Mesenchymal stem cell (in vitro differentiated cells and primary cell): ENCODE results near the gene PODNL1.
A peak's percentile ranks its signal among the peaks of the same experiment; 100 is the strongest.

Experiments
- DNase-seq: peaks from one replicate; pipeline ENCODE4 v3.0.0-alpha.2; 2013
- H2AFZ ChIP-seq: one replicate; pipeline ENCODE4 v1.6.1; 2013; ENCODE audit warnings: low read depth, mild to moderate bottlenecking, control low read depth, inconsistent platforms, low read length, moderate library complexity
- H2AK5ac ChIP-seq: 2 replicates; pipeline ENCODE4 v1.6.1; 2013; ENCODE audit warnings: low read length, moderate library complexity, mild to moderate bottlenecking, inconsistent platforms; ENCODE audit not compliant: severe bottlenecking
- H2BK120ac ChIP-seq: one replicate; pipeline ENCODE4 v1.6.1; 2013; ENCODE audit warnings: low read depth, mild to moderate bottlenecking, inconsistent platforms, low read length, moderate library complexity
- H2BK12ac ChIP-seq, 2 experiments: one replicate each; pipeline ENCODE4 v1.6.1; 2013; ENCODE audit warnings: inconsistent platforms in 2 of 2, low read length in 2 of 2, mild to moderate bottlenecking in 2 of 2, moderate library complexity in 2 of 2, control low read depth in 1 of 2
- H2BK15ac ChIP-seq: one replicate; pipeline ENCODE4 v1.6.1; 2013; ENCODE audit warnings: mild to moderate bottlenecking, low read depth, inconsistent platforms; ENCODE audit not compliant: poor library complexity, severe bottlenecking
- H2BK5ac ChIP-seq: 2 replicates; pipeline ENCODE4 v1.6.1; 2013; ENCODE audit warnings: low read depth, mild to moderate bottlenecking, low read length, control low read depth, inconsistent platforms; ENCODE audit not compliant: poor library complexity, severe bottlenecking
- H3K14ac ChIP-seq, 2 experiments: one replicate each; pipeline ENCODE4 v1.6.1; 2013; ENCODE audit warnings: inconsistent platforms in 2 of 2, low read length in 2 of 2, control low read depth in 1 of 2, mild to moderate bottlenecking in 1 of 2, moderate library complexity in 1 of 2
- H3K18ac ChIP-seq, 2 experiments: one replicate each; pipeline ENCODE4 v1.6.1; 2013; ENCODE audit warnings: inconsistent platforms in 2 of 2, low read length in 2 of 2, control low read depth in 1 of 2, low read depth in 1 of 2, mild to moderate bottlenecking in 1 of 2
- H3K23ac ChIP-seq, 2 experiments: one replicate each; pipeline ENCODE4 v1.6.1; 2013; ENCODE audit warnings: inconsistent platforms in 2 of 2, low read length in 2 of 2, mild to moderate bottlenecking in 2 of 2, moderate library complexity in 2 of 2, control low read depth in 1 of 2
- H3K27ac ChIP-seq: 2 replicates; pipeline ENCODE4 v1.5.1; 2013; ENCODE audit warnings: mild to moderate bottlenecking, moderate library complexity, low read length, control low read depth, inconsistent platforms; ENCODE audit not compliant: poor library complexity, severe bottlenecking
- H3K27me3 ChIP-seq, 2 experiments: 2 replicates each; pipeline versions ENCODE4 v1.6.1 to v1.7.0; 2013; ENCODE audit warnings: low read length in 2 of 2, mild to moderate bottlenecking in 2 of 2, moderate library complexity in 2 of 2, control low read depth in 1 of 2, inconsistent platforms in 1 of 2; ENCODE audit not compliant: control insufficient read depth in 1 of 2, insufficient read depth in 1 of 2
- H3K36me3 ChIP-seq, 2 experiments: 2 replicates each; pipeline versions ENCODE4 v1.6.1 to v1.7.0; 2013; ENCODE audit warnings: low read length in 2 of 2, control low read depth in 1 of 2, inconsistent platforms in 1 of 2, low read depth in 1 of 2, mild to moderate bottlenecking in 1 of 2; ENCODE audit not compliant: insufficient read depth in 2 of 2, control insufficient read depth in 1 of 2
- H3K4ac ChIP-seq, 2 experiments: one replicate each; pipeline ENCODE4 v1.6.1; 2013; ENCODE audit warnings: inconsistent platforms in 2 of 2, low read length in 2 of 2, mild to moderate bottlenecking in 2 of 2, moderate library complexity in 2 of 2, control low read depth in 1 of 2, low read depth in 1 of 2
- H3K4me1 ChIP-seq: 2 replicates; pipeline ENCODE4 v1.6.1; 2013; ENCODE audit warnings: low read depth, low read length, control low read depth; ENCODE audit not compliant: control insufficient read depth, insufficient read depth
- H3K4me2 ChIP-seq: 2 replicates; pipeline ENCODE4 v1.6.1; 2013; ENCODE audit warnings: low read length, mild to moderate bottlenecking, inconsistent platforms; ENCODE audit not compliant: poor library complexity, severe bottlenecking
- H3K4me3 ChIP-seq, 2 experiments: 2 replicates each; pipeline versions ENCODE4 v1.5.1 to v1.7.0; 2013; ENCODE audit warnings: low read length in 2 of 2, mild to moderate bottlenecking in 2 of 2, control low read depth in 1 of 2, low read depth in 1 of 2; ENCODE audit not compliant: insufficient read depth in 1 of 2
- H3K79me1 ChIP-seq: replicated peaks from 2 replicates; pipeline ENCODE4 v1.6.1; 2013; ENCODE audit warnings: mild to moderate bottlenecking, control low read depth, low read length, inconsistent platforms; ENCODE audit not compliant: poor library complexity, severe bottlenecking
- H3K9ac ChIP-seq: 2 replicates; pipeline ENCODE4 v1.7.0; 2013; ENCODE audit warnings: mild to moderate bottlenecking, low read length, moderate library complexity
- H3K9me3 ChIP-seq: 2 replicates; pipeline ENCODE4 v1.7.0; 2013; ENCODE audit warnings: mild to moderate bottlenecking, low read length; ENCODE audit not compliant: control insufficient read depth
- H4K8ac ChIP-seq: one replicate; pipeline ENCODE4 v1.6.1; 2013; ENCODE audit warnings: inconsistent platforms, mild to moderate bottlenecking, low read length, moderate library complexity
- H4K91ac ChIP-seq: one replicate; pipeline ENCODE4 v1.6.1; 2013; ENCODE audit warnings: mild to moderate bottlenecking, low read length, inconsistent platforms
- WGBS: methylation state at CpG from one replicate; pipeline ENCODE4 v1.1.7; 2013; ENCODE audit warnings: mixed read lengths; 5-methylcytosine and 5-hydroxymethylcytosine counted together

PODNL1 gene

DNA sequence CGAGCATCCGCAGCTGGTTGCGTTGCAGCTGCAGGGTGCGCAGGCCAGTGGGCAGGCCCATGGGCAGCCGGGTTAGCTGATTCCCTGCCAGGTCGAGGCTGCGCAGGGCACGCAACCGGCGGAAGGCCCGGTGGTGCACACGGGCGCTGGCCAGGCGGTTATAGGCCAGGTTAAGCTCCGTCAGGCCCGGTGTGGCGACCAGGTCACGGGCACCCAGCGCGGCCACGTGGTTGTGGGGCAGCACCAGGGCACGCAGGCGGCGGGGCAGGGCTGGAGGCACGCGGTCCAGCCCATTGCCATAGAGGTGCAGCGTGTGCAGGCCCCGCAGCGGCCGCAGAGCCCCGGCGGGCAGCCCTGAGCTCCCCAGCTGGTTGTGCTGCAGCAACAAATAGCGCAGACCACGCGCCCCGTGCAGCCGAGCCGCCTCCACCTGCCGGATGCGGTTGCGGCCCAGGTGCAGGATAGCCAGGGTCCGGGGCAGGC is 5.3 kb downstream of the PODNL1 start:
- Histone ChIP-seq H3K27ac (no peak overlapping the region), H3K23ac (no peak overlapping the region), H4K91ac (peak overlapping the region; percentile 29), H4K8ac (no peak overlapping the region), H2BK15ac (no peak overlapping the region), H2AFZ (no peak overlapping the region), H2BK120ac (no peak overlapping the region), H3K18ac (no peak overlapping the region), H3K36me3 (peaks cover 14 to 35% of the 10 kb centered on the region in 2 experiments), H3K14ac (no peak overlapping the region), H3K4me2 (no peak overlapping the region), H2BK5ac (no peak overlapping the region), H3K9me3 (no peaks in the 10 kb centered on the region), H3K4me3 (no peak overlapping the region), H3K9ac (no peak overlapping the region), H3K4ac (no peak overlapping the region), H2AK5ac (no peak overlapping the region), H2BK12ac (no peak overlapping the region), H3K4me1 (peaks cover 9% of the 10 kb centered on the region), H3K27me3 (peaks cover 4 to 31% of the 10 kb centered on the region in 2 experiments), H3K79me1 (no peaks in the 10 kb centered on the region)
- 95% methylated on average over 42 of the region's 42 CpGs for WGBS
- no peak for DNase-seq

DNA sequence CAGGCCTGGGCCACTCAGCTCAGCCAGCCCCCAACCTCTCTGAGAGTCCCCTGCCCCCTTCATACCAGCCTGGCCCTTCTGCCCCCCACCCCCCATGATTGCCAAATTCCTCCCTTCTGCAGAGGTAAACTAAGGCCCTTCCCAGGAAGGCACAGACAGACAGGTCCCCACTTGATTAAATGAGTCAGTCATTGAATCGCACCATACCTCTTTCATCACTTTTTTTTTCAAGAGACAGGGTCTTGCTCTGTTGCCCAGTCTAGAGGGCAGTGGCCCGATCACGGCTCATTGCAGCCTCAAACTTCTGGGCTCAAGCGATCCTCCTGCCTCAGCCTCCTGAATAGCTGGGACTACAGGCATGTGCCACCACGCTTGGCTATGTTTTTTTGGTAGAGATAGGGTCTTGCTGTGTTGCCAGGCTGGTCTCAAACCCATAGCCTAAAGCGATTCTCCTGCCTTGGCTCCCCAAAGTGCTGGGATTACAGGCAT is 6.0 kb downstream of the PODNL1 start:
- WGBS: 94% methylated on average over 6 of the region's 6 CpGs
- Histone ChIP-seq H3K79me1 (no peaks in the 10 kb centered on the region), H3K27me3 (peaks cover 0 to 24% of the 10 kb centered on the region in 2 experiments)

GRCh38 chr19:13931391-13932148 is 6.6 kb downstream of the PODNL1 start:
- Histone ChIP-seq H3K27me3 (peaks cover 0 to 24% of the 10 kb centered on the region in 2 experiments), H2BK5ac (no peak overlapping the region), H4K91ac (no peak overlapping the region), H3K27ac (no peak overlapping the region), H3K4me2 (no peak overlapping the region), H2AFZ (no peak overlapping the region), H2BK120ac (no peak overlapping the region), H4K8ac (no peak overlapping the region), H3K79me1 (no peaks in the 10 kb centered on the region), H3K4ac (no peak overlapping the region), H3K18ac (no peak overlapping the region), H3K9ac (no peak overlapping the region), H3K23ac (no peak overlapping the region), H3K36me3 (peaks cover 25 to 46% of the 10 kb centered on the region in 2 experiments), H3K14ac (no peak overlapping the region), H3K4me3 (no peak overlapping the region), H2BK12ac (no peak overlapping the region), H3K9me3 (no peaks in the 10 kb centered on the region), H3K4me1 (peaks cover 3% of the 10 kb centered on the region), H2AK5ac (no peak overlapping the region), H2BK15ac (no peak overlapping the region)
- 93% methylated on average over 29 of the region's 30 CpGs for WGBS
- DNase-seq: no peak

More for the DNA sequence above, 6.0 kb downstream of the PODNL1 start:
- Histone ChIP-seq H2AFZ (no peak overlapping the region), H3K27ac (no peak overlapping the region), H3K4me2 (no peak overlapping the region), H2AK5ac (no peak overlapping the region), H4K91ac (no peak overlapping the region), H2BK12ac (no peak overlapping the region), H2BK5ac (no peak overlapping the region), H2BK15ac (no peak overlapping the region), H3K4me3 (no peak overlapping the region), H4K8ac (no peak overlapping the region), H3K9ac (no peak overlapping the region), H3K36me3 (peaks cover 19 to 40% of the 10 kb centered on the region in 2 experiments), H3K23ac (no peak overlapping the region), H3K4me1 (peaks cover 3% of the 10 kb centered on the region), H3K18ac (no peak overlapping the region), H3K9me3 (no peaks in the 10 kb centered on the region), H3K4ac (no peak overlapping the region), H2BK120ac (no peak overlapping the region), H3K14ac (no peak overlapping the region)
- DNase-seq: no peak

DNA sequence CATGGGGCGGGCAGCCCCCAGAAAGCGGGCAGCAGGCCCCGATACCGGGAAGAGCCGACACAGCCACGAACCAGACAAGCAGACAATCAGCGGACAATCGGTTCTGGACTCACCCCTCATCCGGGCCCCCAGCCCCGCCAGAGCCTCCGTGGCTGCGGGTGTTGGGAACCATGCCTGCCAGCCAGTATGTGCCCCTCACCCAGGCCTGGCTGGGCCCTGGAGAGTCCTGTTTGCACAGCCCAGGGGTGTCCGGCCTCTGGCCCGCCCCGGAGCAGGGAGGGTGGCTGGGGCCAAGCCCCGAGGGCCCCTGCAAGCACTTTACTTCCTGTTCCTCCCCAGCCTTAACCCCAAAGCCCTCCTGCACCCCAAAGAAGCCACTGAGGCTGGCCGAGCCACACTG is 7.8 kb downstream of the PODNL1 start:
- Histone ChIP-seq H2AK5ac (no peak overlapping the region), H4K91ac (no peak overlapping the region), H3K18ac (no peak overlapping the region), H2AFZ (no peak overlapping the region), H3K4me3 (no peak overlapping the region), H3K79me1 (no peaks in the 10 kb centered on the region), H3K4ac (no peak overlapping the region), H2BK12ac (no peak overlapping the region), H3K27me3 (peaks cover 0 to 17% of the 10 kb centered on the region in 2 experiments), H3K14ac (no peak overlapping the region), H2BK120ac (no peak overlapping the region), H2BK5ac (no peak overlapping the region), H3K4me1 (no peaks in the 10 kb centered on the region), H3K9me3 (no peaks in the 10 kb centered on the region), H3K27ac (no peak overlapping the region), H3K9ac (no peak overlapping the region), H3K36me3 (peaks cover 32 to 50% of the 10 kb centered on the region in 2 experiments), H3K23ac (no peak overlapping the region), H2BK15ac (no peak overlapping the region), H3K4me2 (no peak overlapping the region), H4K8ac (no peak overlapping the region)
- 98% methylated on average over 17 of the region's 17 CpGs for WGBS
- no peak for DNase-seq
